PC-9 (cell line): ENCODE results near the gene ZNF470. TPM values are rescaled to one million over a fixed set of nuclear protein-coding genes. Genes with fewer than 3 reads are reported as not detected.

Source experiments
- BruUV-seq: library from RNA; stranded (reverse); fragments of 400-500 nt; replicated peaks from 2 replicates; lab custom pipeline; 2021; lab: Mats Ljungman, UMichigan
- CTCF ChIA-PET: fragments of 300-600 bp; sonication (Branson Sonifier 250); formaldehyde crosslinking; loops from one replicate; lab custom pipeline; 2022; ENCODE audit warnings: antibody characterized with exemption; lab: Charles Lee
- POLR2A ChIA-PET: fragments of 300-600 bp; sonication (Branson Sonifier 250); formaldehyde crosslinking; loops from one replicate; lab custom pipeline; 2022; ENCODE audit warnings: antibody characterized with exemption; ENCODE audit not compliant: unreplicated experiment; lab: Charles Lee
- DNase-seq, 2 experiments: peaks; one replicate each; pipeline versions ENCODE4 v3.0.0 to v3.0.0-alpha.2; 2015 to 2022; ENCODE audit warnings: mixed read lengths in 1 of 2
- H2AFZ ChIP-seq: fragments of 200-600 bp; sonication (generic); 2 replicates; pipeline ENCODE4 v1.8.1; 2017; ENCODE audit warnings: antibody characterized with exemption
- H3F3A ChIP-seq: fragments of 200-600 bp; sonication (generic); 2 replicates; pipeline ENCODE4 v1.8.1; 2017; ENCODE audit warnings: antibody characterized with exemption, mild to moderate bottlenecking, low read depth; ENCODE audit not compliant: insufficient read depth
- H3K27ac ChIP-seq: fragments of 200-600 bp; sonication (generic); 2 replicates; pipeline ENCODE4 v1.6.1; 2016; ENCODE audit warnings: mixed run types
- H3K27me3 ChIP-seq: fragments of 200-600 bp; sonication (generic); 2 replicates; pipeline ENCODE4 v1.6.1; 2016; ENCODE audit warnings: low read depth, mixed run types; ENCODE audit not compliant: insufficient read depth
- H3K36me3 ChIP-seq: fragments of 200-600 bp; sonication (generic); 2 replicates; pipeline ENCODE4 v1.6.1; 2016; ENCODE audit warnings: low read depth, mixed run types
- H3K4me1 ChIP-seq: fragments of 200-600 bp; sonication (generic); replicated peaks from 2 replicates; pipeline ENCODE4 v1.6.1; 2016; ENCODE audit warnings: mixed run types; ENCODE audit not compliant: insufficient read depth
- H3K4me2 ChIP-seq: fragments of 200-600 bp; sonication (generic); 2 replicates; pipeline ENCODE4 v1.6.1; 2017; ENCODE audit warnings: mixed run types
- H3K4me3 ChIP-seq: fragments of 200-600 bp; sonication (generic); 2 replicates; pipeline ENCODE4 v1.6.1; 2016; ENCODE audit warnings: mixed run types
- H3K79me2 ChIP-seq: fragments of 200-600 bp; sonication (generic); 2 replicates; pipeline ENCODE4 v1.6.1; 2017; ENCODE audit warnings: low read depth, mixed run types
- H3K9me2 ChIP-seq: fragments of 200-600 bp; sonication (generic); 2 replicates; pipeline ENCODE4 v1.8.1; 2017; ENCODE audit warnings: mild to moderate bottlenecking; ENCODE audit not compliant: insufficient read depth
- H3K9me3 ChIP-seq: fragments of 200-600 bp; sonication (generic); 2 replicates; pipeline ENCODE4 v1.8.1; 2016; ENCODE audit warnings: low read depth; ENCODE audit not compliant: insufficient read depth
- H4K20me1 ChIP-seq: fragments of 200-600 bp; sonication (generic); 2 replicates; pipeline ENCODE4 v1.8.1; 2017; ENCODE audit not compliant: insufficient read depth
- EZH2 ChIP-seq: fragments of 200-600 bp; sonication (generic); IDR thresholded peaks from 2 replicates; pipeline ENCODE4 v1.8.0; 2017; ENCODE audit warnings: antibody characterized with exemption, low read depth
- intact Hi-C: fragments of 100-400 bp; cut with micrococcal nuclease; formaldehyde crosslinking; loops from one replicate; pipeline ENCODE4 v1.10.0; 2022; ENCODE audit not compliant: unreplicated experiment
- total RNA-seq: library from RNA; stranded (reverse); gene quantifications from 2 replicates; pipeline ENCODE4 v1.2.3, GENCODE V29; 2021
- TF ChIP-seq, protein P1 (sequence below): fragments of 200-600 bp; sonication (generic); conservative IDR thresholded peaks from 2 replicates; pipeline ENCODE4 v1.6.1; 2017; ENCODE audit warnings: mixed run types, antibody characterized with exemption, mild to moderate bottlenecking, moderate library complexity

ZNF470 gene
- total RNA-seq, 1 experiment from 2014 or later: 1.7 TPM

- peaks cover 22% of the 10 kb centered on the region for H3K36me3 ChIP-seq
- POLR2A ChIA-PET: no interaction called here
- no peaks in the 10 kb centered on the region for H3K79me2 ChIP-seq
- H2AFZ ChIP-seq: no peak overlapping the region
- peaks cover 85% of the 10 kb centered on the region for H3K9me3 ChIP-seq
- peaks cover 14% of the 10 kb centered on the region; the same call in 1 of the 2 replicates for H3F3A ChIP-seq
- no peak overlapping the region for H3K4me2 ChIP-seq
- no peaks in the 10 kb centered on the region for H3K27me3 ChIP-seq
- H4K20me1 ChIP-seq: no peaks in the 10 kb centered on the region
- CTCF ChIA-PET: no interaction called here
- DNase-seq: no peak
- no peak overlapping the region for H3K4me3 ChIP-seq
- intact Hi-C loops: no loop called here
- no peaks in the 10 kb centered on the region for H3K4me1 ChIP-seq
- H3K27ac ChIP-seq: no peak overlapping the region
- TF ChIP-seq EZH2: no peak
- TF ChIP-seq, protein P1, sequence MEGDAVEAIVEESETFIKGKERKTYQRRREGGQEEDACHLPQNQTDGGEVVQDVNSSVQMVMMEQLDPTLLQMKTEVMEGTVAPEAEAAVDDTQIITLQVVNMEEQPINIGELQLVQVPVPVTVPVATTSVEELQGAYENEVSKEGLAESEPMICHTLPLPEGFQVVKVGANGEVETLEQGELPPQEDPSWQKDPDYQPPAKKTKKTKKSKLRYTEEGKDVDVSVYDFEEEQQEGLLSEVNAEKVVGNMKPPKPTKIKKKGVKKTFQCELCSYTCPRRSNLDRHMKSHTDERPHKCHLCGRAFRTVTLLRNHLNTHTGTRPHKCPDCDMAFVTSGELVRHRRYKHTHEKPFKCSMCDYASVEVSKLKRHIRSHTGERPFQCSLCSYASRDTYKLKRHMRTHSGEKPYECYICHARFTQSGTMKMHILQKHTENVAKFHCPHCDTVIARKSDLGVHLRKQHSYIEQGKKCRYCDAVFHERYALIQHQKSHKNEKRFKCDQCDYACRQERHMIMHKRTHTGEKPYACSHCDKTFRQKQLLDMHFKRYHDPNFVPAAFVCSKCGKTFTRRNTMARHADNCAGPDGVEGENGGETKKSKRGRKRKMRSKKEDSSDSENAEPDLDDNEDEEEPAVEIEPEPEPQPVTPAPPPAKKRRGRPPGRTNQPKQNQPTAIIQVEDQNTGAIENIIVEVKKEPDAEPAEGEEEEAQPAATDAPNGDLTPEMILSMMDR: no peak
- no TSS peak for BruUV-seq
- no peaks in the 10 kb centered on the region for H3K9me2 ChIP-seq
Observed at GRCh38 chr19:56577719-56578602, 10.7 kb downstream of the ZNF470 start.

GRCh38 chr19:56594446-56594782 is 27.1 kb downstream of the ZNF470 start:
- Histone ChIP-seq H3F3A (no peaks in the 10 kb centered on the region), H3K4me2 (peak overlapping the region; percentile 86), H3K4me1 (0 out of 2 replicates have a peak, but pooled peaks cover 4% of the 10 kb centered on the region), H3K9me3 (peaks cover 10% of the 10 kb centered on the region; the same call in 1 of the 2 replicates), H3K4me3 (peak overlapping the region; percentile 75; the same call in 1 of the 2 replicates), H3K9me2 (no peaks in the 10 kb centered on the region), H3K27me3 (no peaks in the 10 kb centered on the region; the same call in 1 of the 2 replicates), H3K36me3 (peaks cover 18% of the 10 kb centered on the region; the same call in 1 of the 2 replicates), H4K20me1 (no peaks in the 10 kb centered on the region), H2AFZ (peak overlapping the region; percentile 90), H3K27ac (no peak overlapping the region), H3K79me2 (peaks cover 14% of the 10 kb centered on the region)
- no peak for DNase-seq
- intact Hi-C loops: no loop called here
- ChIA-PET CTCF (interaction anchor here (0.6 kb wide), 1 partner anchor 528 kb away, joined by 4 read pairs; no protein-coding TSS in a partner anchor), POLR2A (interaction anchor here (0.6 kb wide), 1 partner anchor 495 kb away, joined by 3 read pairs; no protein-coding TSS in a partner anchor)
- no peak for TF ChIP-seq EZH2
- TF ChIP-seq, protein P1: no peak
- BruUV-seq: no TSS peak

GRCh38 chr19:56594783-56595547 is 27.7 kb downstream of the ZNF470 start, which contains the start of gene ZNF71:
Gene ZNF71, plus strand, starts transcription at chr19:56595302. Its CDS starts 6,257 bp downstream, at chr19:56601559.
- Histone ChIP-seq H3K4me1 (0 out of 2 replicates have a peak, but pooled peaks cover 4% of the 10 kb centered on the region), H4K20me1 (no peaks in the 10 kb centered on the region), H2AFZ (peak within 1 kb of the TSS; percentile 90), H3K36me3 (peaks cover 18% of the 10 kb centered on the region; the same call in 1 of the 2 replicates), H3K4me3 (peak within 1 kb of the TSS; percentile 75), H3K79me2 (peaks cover 14% of the 10 kb centered on the region), H3K9me2 (no peaks in the 10 kb centered on the region), H3K9me3 (peaks cover 8% of the 10 kb centered on the region; the same call in 1 of the 2 replicates), H3K27me3 (no peaks in the 10 kb centered on the region; the same call in 1 of the 2 replicates), H3F3A (no peaks in the 10 kb centered on the region), H3K27ac (no peak within 1 kb of the TSS), H3K4me2 (peak within 1 kb of the TSS; percentile 86)
- DNase-seq: peak; percentile 66 to 92
- ChIA-PET POLR2A (interaction anchor here (0.6 to 0.7 kb wide), 3 partner anchors 191 to 996 kb away, joined by 3 to 7 read pairs (median 6); partner anchors contain the start of genes FIZ1 and ZNF583), CTCF (interaction anchor here (0.6 to 0.7 kb wide), 2 partner anchors 529 to 941 kb away, joined by 4 read pairs; no protein-coding TSS in a partner anchor)
- BruUV-seq: no TSS peak
- no peak for TF ChIP-seq EZH2
- TF ChIP-seq, protein P1: no peak
- intact Hi-C loops: loop anchor here (1.0 kb wide), 2 partner anchors 28 to 57 kb away; partner anchors contain the start of genes ZFP28 and ZNF470
